Neural progenitor cell (in vitro differentiated cells): ENCODE data around the gene SERGEF. TPM values are rescaled to one million over a fixed set of nuclear protein-coding genes. Genes with fewer than 3 reads are reported as not detected.

ENCODE experiments used
- DNase-seq: peaks from one replicate; pipeline ENCODE4 v3.0.0-alpha.2; 2016; ENCODE audit warnings: low spot score
- H2AFZ ChIP-seq: fragments of 200-600 bp; sonication (generic); replicated peaks from 2 replicates; pipeline ENCODE4 v1.6.1; 2016; ENCODE audit warnings: antibody characterized with exemption
- H3F3A ChIP-seq: fragments of 200-600 bp; sonication (generic); 2 replicates; pipeline ENCODE4 v1.6.1; 2016; ENCODE audit warnings: antibody characterized with exemption, low read depth
- H3K27ac ChIP-seq: fragments of 200-600 bp; sonication (generic); 2 replicates; pipeline ENCODE4 v1.5.1; 2016; ENCODE audit warnings: mild to moderate bottlenecking
- H3K27me3 ChIP-seq: fragments of 200-600 bp; sonication (generic); 2 replicates; pipeline ENCODE4 v1.6.1; 2016; ENCODE audit warnings: mild to moderate bottlenecking, moderate library complexity
- H3K36me3 ChIP-seq: fragments of 200-600 bp; sonication (generic); 2 replicates; pipeline ENCODE4 v1.5.1; 2016
- H3K4me1 ChIP-seq: fragments of 200-600 bp; sonication (generic); 2 replicates; pipeline ENCODE4 v1.6.1; 2016; ENCODE audit warnings: mixed run types
- H3K4me2 ChIP-seq: fragments of 200-600 bp; sonication (generic); 2 replicates; pipeline ENCODE4 v1.6.1; 2016
- H3K4me3 ChIP-seq: fragments of 200-600 bp; sonication (generic); 2 replicates; pipeline ENCODE4 v1.5.1; 2016
- H3K79me2 ChIP-seq: fragments of 200-600 bp; sonication (generic); 2 replicates; pipeline ENCODE4 v1.6.1; 2016; ENCODE audit warnings: low read depth
- H3K9ac ChIP-seq: fragments of 200-600 bp; sonication (generic); 2 replicates; pipeline ENCODE4 v1.6.1; 2016
- H3K9me3 ChIP-seq: fragments of 200-600 bp; sonication (generic); 2 replicates; pipeline ENCODE4 v1.5.1; 2016; ENCODE audit warnings: low read depth
- H4K20me1 ChIP-seq: fragments of 200-600 bp; sonication (generic); 2 replicates; pipeline ENCODE4 v1.6.1; 2016; ENCODE audit warnings: low read depth
- H3K27ac Mint-ChIP-seq: 3 replicates; pipeline ENCODE4 v1.8.0; 2021; ENCODE audit warnings: mixed read lengths
- H3K27me3 Mint-ChIP-seq: 2 replicates; pipeline ENCODE4 v1.8.0; 2022; ENCODE audit warnings: low read depth, mild to moderate bottlenecking, inconsistent platforms, moderate library complexity, mixed read lengths; ENCODE audit not compliant: insufficient read depth
- H3K36me3 Mint-ChIP-seq: 3 replicates; pipeline ENCODE4 v1.8.0; 2021; ENCODE audit warnings: mixed read lengths
- H3K4me1 Mint-ChIP-seq: 3 replicates; pipeline ENCODE4 v1.8.0; 2021; ENCODE audit warnings: mixed read lengths
- H3K4me3 Mint-ChIP-seq: 3 replicates; pipeline ENCODE4 v1.8.0; 2021; ENCODE audit warnings: mild to moderate bottlenecking, moderate library complexity, mixed read lengths
- H3K9me3 Mint-ChIP-seq: 3 replicates; pipeline ENCODE4 v1.8.0; 2020; ENCODE audit warnings: mixed read lengths
- CTCF ChIP-seq: fragments of 200-600 bp; sonication (generic); IDR thresholded peaks from 2 replicates; pipeline ENCODE4 v1.5.1; 2017; ENCODE audit warnings: antibody characterized with exemption, mild to moderate bottlenecking
- EZH2 ChIP-seq: fragments of 200-600 bp; sonication (generic); IDR thresholded peaks from 2 replicates; pipeline ENCODE4 v1.6.1; 2017; ENCODE audit warnings: antibody characterized with exemption, mild to moderate bottlenecking, moderate library complexity
- EZH2phosphoT487 ChIP-seq: fragments of 200-600 bp; sonication (generic); IDR thresholded peaks from 2 replicates; pipeline ENCODE4 v1.6.1; 2017; ENCODE audit warnings: antibody characterized with exemption
- total RNA-seq: library from RNA; depleted of rRNA; stranded (reverse); fragments of >200 nt; gene quantifications from 2 replicates; pipeline ENCODE4 v1.2.3, GENCODE V29; 2015; ENCODE audit warnings: low replicate concordance

The SERGEF gene
- total RNA-seq, 1 donor from 2014 or later: 35.1 TPM

DNA sequence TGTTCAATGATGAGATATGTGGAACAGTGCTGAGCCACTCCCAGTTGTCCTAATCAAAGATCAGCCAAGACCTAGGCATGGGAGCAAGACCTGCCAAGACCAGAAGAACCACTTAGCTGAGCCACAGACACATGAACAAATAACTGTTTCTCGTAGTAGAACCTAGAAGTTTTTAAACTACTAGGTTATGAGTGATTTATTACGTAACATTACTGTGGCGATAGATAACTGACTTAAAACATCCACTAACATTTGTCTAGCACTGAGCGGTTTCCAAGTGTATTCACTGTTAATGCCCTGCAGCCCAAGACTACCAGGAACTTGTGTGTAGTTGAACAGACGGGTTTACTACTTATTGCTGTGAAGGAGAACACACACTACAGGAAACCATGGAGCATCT, 120.4 kb downstream of the SERGEF start:
- TF ChIP-seq EZH2phosphoT487: no peak
- TF ChIP-seq CTCF: no peak
- no peak for TF ChIP-seq EZH2
- H3F3A ChIP-seq: no peaks in the 10 kb centered on the region
- Mint-ChIP-seq H3K27me3 (peaks cover 2% of the 10 kb centered on the region), H3K4me3 (no peak overlapping the region), H3K4me1 (peaks cover 13% of the 10 kb centered on the region), H3K36me3 (peaks cover 5% of the 10 kb centered on the region), H3K9me3 (no peaks in the 10 kb centered on the region), H3K27ac (peak overlapping the region; percentile 27)
- H3K9me3 ChIP-seq: no peaks in the 10 kb centered on the region
- DNase-seq: no peak
- H3K36me3 ChIP-seq: no peaks in the 10 kb centered on the region
- H3K27me3 ChIP-seq: no peaks in the 10 kb centered on the region
- H2AFZ ChIP-seq: no peak overlapping the region
- H3K27ac ChIP-seq: no peak overlapping the region
- H3K9ac ChIP-seq: no peak overlapping the region
- H3K4me1 ChIP-seq: peaks cover 15% of the 10 kb centered on the region
- H3K4me2 ChIP-seq: no peak overlapping the region
- no peaks in the 10 kb centered on the region for H4K20me1 ChIP-seq
- no peak overlapping the region for H3K4me3 ChIP-seq
- no peaks in the 10 kb centered on the region for H3K79me2 ChIP-seq

GRCh38 chr11:17890325-17890724, 122.5 kb downstream of the SERGEF start:
- no peak overlapping the region for H3K27ac Mint-ChIP-seq
- TF ChIP-seq CTCF: peak; percentile 23
- TF ChIP-seq EZH2phosphoT487: no peak
- H3K4me1 Mint-ChIP-seq: peaks cover 19% of the 10 kb centered on the region
- H3K4me1 ChIP-seq: peaks cover 22% of the 10 kb centered on the region
- H3K9me3 ChIP-seq: no peaks in the 10 kb centered on the region
- no peak for DNase-seq
- H3K9ac ChIP-seq: no peak overlapping the region
- H2AFZ ChIP-seq: no peak overlapping the region
- no peak overlapping the region for H3K4me3 Mint-ChIP-seq
- H3K36me3 ChIP-seq: no peaks in the 10 kb centered on the region
- H4K20me1 ChIP-seq: no peaks in the 10 kb centered on the region
- no peaks in the 10 kb centered on the region for H3F3A ChIP-seq
- H3K9me3 Mint-ChIP-seq: no peaks in the 10 kb centered on the region
- H3K27me3 Mint-ChIP-seq: peaks cover 2% of the 10 kb centered on the region
- H3K79me2 ChIP-seq: no peaks in the 10 kb centered on the region
- peaks cover 5% of the 10 kb centered on the region for H3K36me3 Mint-ChIP-seq
- H3K4me2 ChIP-seq: no peak overlapping the region
- H3K27me3 ChIP-seq: no peaks in the 10 kb centered on the region
- H3K27ac ChIP-seq: no peak overlapping the region
- H3K4me3 ChIP-seq: no peak overlapping the region

DNA sequence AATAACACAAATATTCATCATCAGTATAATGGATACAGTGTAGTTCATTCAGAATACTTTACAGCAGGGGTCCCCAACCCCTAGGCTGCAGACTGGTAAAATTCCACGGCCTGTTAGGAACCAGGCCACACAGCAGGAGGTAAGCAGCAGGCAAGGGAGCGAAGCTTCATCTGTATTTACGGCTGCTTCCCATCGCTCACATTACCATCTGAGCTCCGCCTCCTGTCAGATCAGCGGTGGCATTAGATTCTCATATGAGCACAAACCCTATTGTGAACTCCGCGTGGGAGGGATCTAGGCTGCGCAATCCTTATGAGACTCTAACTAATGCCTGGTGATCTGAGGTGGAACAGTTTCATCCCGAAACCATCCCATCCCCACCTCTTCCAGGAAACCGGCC, 125.1 kb downstream of the SERGEF start:
- Mint-ChIP-seq H3K36me3 (peaks cover 2% of the 10 kb centered on the region), H3K4me1 (peaks cover 19% of the 10 kb centered on the region), H3K27me3 (peaks cover 2% of the 10 kb centered on the region), H3K9me3 (no peaks in the 10 kb centered on the region), H3K27ac (no peak overlapping the region), H3K4me3 (no peak overlapping the region)
- Histone ChIP-seq H3K79me2 (no peaks in the 10 kb centered on the region), H3K36me3 (no peaks in the 10 kb centered on the region), H3F3A (no peaks in the 10 kb centered on the region), H4K20me1 (no peaks in the 10 kb centered on the region), H3K9ac (no peak overlapping the region), H3K4me1 (peaks cover 22% of the 10 kb centered on the region), H3K27ac (no peak overlapping the region), H3K9me3 (no peaks in the 10 kb centered on the region), H3K4me2 (peak overlapping the region; percentile 55), H3K4me3 (no peak overlapping the region), H3K27me3 (no peaks in the 10 kb centered on the region), H2AFZ (no peak overlapping the region)
- peak; percentile 63 for DNase-seq
- TF ChIP-seq EZH2 (no peak), EZH2phosphoT487 (no peak), CTCF (no peak)
